ENCODE results near the gene MBD3L3.
"Not testable (repeated sequence)": the region's sequence is repeated elsewhere in the genome, so short reads cannot be mapped to it uniquely, and the experiment has no call there.

Gene MBD3L3

GRCh38 chr19:7063339-7063738, 4.9 kb upstream of the MBD3L3 start:
- no peak for DNase-seq (ENCODE audit: low spot score)

- not testable (repeated sequence) for DNase-seq (ENCODE audit: low spot score)
These were observed 1.5 kb upstream of the MBD3L3 start for GRCh38 chr19:7059977-7060376.

- not testable (repeated sequence) for DNase-seq (ENCODE audit: low spot score)
These were observed 2.1 kb downstream of the MBD3L3 start for GRCh38 chr19:7056371-7056770.

GRCh38 chr19:7055679-7056078, 2.8 kb downstream of the MBD3L3 start:
- not testable (repeated sequence) for DNase-seq (ENCODE audit: low spot score)

- not testable (repeated sequence) for DNase-seq (ENCODE audit: low spot score)
These were observed 3.7 kb downstream of the MBD3L3 start for GRCh38 chr19:7054635-7055368.

GRCh38 chr19:7052896-7053295, 5.6 kb downstream of the MBD3L3 start:
- DNase-seq (ENCODE audit: low spot score) = not testable (repeated sequence)

GRCh38 chr19:7051421-7051820, 7.1 kb downstream of the MBD3L3 start:
- not testable (repeated sequence) for DNase-seq (ENCODE audit: low spot score)

GRCh38 chr19:7049021-7049420, 9.5 kb downstream of the MBD3L3 start, which contains the start of gene MBD3L2:
TSS of gene MBD3L2 (plus strand) at chr19:7049321. CDS start at chr19:7049374, 53 bp downstream.
- not testable (repeated sequence) for DNase-seq (ENCODE audit: low spot score)

GRCh38 chr19:7041563-7041962, 16.9 kb downstream of the MBD3L3 start:
- not testable (repeated sequence) for DNase-seq (ENCODE audit: low spot score)

- DNase-seq (ENCODE audit: low spot score) = not testable (repeated sequence)
These were observed 18.4 kb downstream of the MBD3L3 start, which contains the start of gene MBD3L4 for GRCh38 chr19:7040079-7040478. TSS of gene MBD3L4 (minus strand) at chr19:7040179. CDS start at chr19:7040144, 35 bp downstream.

GRCh38 chr19:7030278-7030677, 28.2 kb downstream of the MBD3L3 start, which contains the start of gene MBD3L5:
TSS of gene MBD3L5 (plus strand) at chr19:7030578. CDS start at chr19:7030612, 34 bp downstream.
- not testable (repeated sequence) for DNase-seq (ENCODE audit: low spot score)

- DNase-seq (ENCODE audit: low spot score) = not testable (repeated sequence)
These were observed 29.7 kb downstream of the MBD3L3 start for GRCh38 chr19:7028790-7029189.

GRCh38 chr19:7021331-7021730, 37.1 kb downstream of the MBD3L3 start, which contains the start of gene MBD3L2B:
TSS of gene MBD3L2B (minus strand) at chr19:7021431. CDS start at chr19:7021397, 34 bp downstream.
- not testable (repeated sequence) for DNase-seq (ENCODE audit: low spot score)

GRCh38 chr19:7018828-7019227, 39.6 kb downstream of the MBD3L3 start:
- DNase-seq (ENCODE audit: low spot score) = no peak

GRCh38 chr19:7013678-7014077, 44.8 kb downstream of the MBD3L3 start:
- DNase-seq (ENCODE audit: low spot score) = no peak

GRCh38 chr19:7010722-7011593, 47.5 kb downstream of the MBD3L3 start:
- no peak for DNase-seq (ENCODE audit: low spot score)

- no peak for DNase-seq (ENCODE audit: low spot score)
These were observed 50.6 kb downstream of the MBD3L3 start for GRCh38 chr19:7007859-7008258.
